B cell (primary cell): Measurements from ENCODE around the gene GOLGB1.

Source experiments
- CTCF ChIP-seq: fragments of 200-600 bp; IDR thresholded peaks from one replicate; pipeline ENCODE4 v1.8.0; 2022; ENCODE audit warnings: antibody characterized with exemption, mild to moderate bottlenecking
- EZH2 ChIP-seq: IDR thresholded peaks from 2 replicates; pipeline ENCODE4 v1.6.1; 2012; ENCODE audit warnings: borderline replicate concordance, low read depth, mild to moderate bottlenecking, moderate library complexity, low read length; ENCODE audit not compliant: insufficient read depth, poor library complexity, severe bottlenecking

DNA sequence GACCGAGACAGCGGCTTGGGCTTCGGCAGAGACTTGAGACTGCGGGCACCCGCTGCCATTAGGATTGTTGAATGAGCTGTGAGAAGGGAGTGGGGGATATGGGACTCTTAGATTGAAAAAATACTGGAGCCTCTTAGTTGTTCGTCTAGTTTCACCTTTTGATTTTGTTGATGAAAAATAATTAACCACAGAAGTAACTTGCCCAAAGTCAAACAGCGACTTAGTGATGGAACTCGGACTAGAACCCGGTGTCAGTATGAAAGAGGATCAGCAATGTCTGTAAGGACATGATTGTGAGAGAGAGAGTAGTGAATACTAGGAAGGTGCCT is 510 bp upstream of the GOLGB1 start:
- TF ChIP-seq EZH2 (no peak), CTCF (no peak)
